Fibroblast of pulmonary artery (primary cell): ENCODE results near the gene SMIM41.
A peak's percentile ranks its signal among the peaks of the same experiment; 100 is the strongest.

ENCODE experiments used
- DNase-seq: peaks from one replicate; pipeline ENCODE4 v3.0.0-alpha.2; 2010; ENCODE audit warnings: low read depth
- H3K4me3 ChIP-seq: replicated peaks from 2 replicates; pipeline ENCODE4 v1.5.1; 2011; ENCODE audit warnings: low read depth, mild to moderate bottlenecking, control low read depth, low read length, moderate library complexity
- TF ChIP-seq, protein P1 (sequence below): IDR thresholded peaks from 2 replicates; pipeline ENCODE4 v1.5.1; 2011; ENCODE audit warnings: mild to moderate bottlenecking, control low read depth, low read length, inconsistent platforms; ENCODE audit errors: missing control alignments

Gene SMIM41

GRCh38 chr12:52059582-52060497 is 19.7 kb upstream of the SMIM41 start:
- DNase-seq = peak; percentile 77
- no peak overlapping the region for H3K4me3 ChIP-seq
- TF ChIP-seq, protein P1, sequence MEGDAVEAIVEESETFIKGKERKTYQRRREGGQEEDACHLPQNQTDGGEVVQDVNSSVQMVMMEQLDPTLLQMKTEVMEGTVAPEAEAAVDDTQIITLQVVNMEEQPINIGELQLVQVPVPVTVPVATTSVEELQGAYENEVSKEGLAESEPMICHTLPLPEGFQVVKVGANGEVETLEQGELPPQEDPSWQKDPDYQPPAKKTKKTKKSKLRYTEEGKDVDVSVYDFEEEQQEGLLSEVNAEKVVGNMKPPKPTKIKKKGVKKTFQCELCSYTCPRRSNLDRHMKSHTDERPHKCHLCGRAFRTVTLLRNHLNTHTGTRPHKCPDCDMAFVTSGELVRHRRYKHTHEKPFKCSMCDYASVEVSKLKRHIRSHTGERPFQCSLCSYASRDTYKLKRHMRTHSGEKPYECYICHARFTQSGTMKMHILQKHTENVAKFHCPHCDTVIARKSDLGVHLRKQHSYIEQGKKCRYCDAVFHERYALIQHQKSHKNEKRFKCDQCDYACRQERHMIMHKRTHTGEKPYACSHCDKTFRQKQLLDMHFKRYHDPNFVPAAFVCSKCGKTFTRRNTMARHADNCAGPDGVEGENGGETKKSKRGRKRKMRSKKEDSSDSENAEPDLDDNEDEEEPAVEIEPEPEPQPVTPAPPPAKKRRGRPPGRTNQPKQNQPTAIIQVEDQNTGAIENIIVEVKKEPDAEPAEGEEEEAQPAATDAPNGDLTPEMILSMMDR = no peak

DNA sequence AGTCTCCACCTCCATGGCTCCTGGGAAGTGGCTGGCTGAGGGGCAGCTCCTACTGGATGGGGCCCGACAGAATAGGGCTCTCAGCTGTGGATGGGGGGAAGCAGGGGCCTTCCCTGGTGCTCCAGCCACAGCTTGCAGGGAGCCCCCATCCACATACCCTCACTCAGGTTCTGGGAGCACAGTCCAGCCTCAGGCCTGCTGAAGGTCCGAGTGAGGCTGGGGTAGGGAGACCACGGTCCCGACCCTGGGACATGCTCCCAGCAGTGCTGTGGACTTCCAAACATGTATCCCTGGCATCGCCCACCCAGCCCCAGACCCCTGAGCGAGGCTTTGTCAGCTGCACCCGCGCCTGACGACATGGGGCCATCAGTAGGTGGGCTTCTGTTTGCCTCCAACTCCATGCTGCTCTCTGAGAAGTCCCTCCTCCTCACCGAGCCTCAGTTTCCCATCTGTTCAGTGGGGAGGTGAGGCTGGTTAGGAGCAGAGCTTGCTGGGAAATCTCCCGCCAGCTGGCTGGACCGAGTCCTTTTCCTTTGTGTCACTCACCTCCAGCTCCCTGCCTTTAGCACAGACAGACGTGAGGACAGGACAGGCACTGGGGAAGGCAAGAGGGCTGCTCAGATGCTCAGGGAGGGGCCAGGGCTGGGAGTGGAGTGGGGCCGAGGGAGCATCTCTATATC is 18.9 kb upstream of the SMIM41 start:
- TF ChIP-seq, protein P1 = no peak
- DNase-seq = peak; percentile 62

DNA sequence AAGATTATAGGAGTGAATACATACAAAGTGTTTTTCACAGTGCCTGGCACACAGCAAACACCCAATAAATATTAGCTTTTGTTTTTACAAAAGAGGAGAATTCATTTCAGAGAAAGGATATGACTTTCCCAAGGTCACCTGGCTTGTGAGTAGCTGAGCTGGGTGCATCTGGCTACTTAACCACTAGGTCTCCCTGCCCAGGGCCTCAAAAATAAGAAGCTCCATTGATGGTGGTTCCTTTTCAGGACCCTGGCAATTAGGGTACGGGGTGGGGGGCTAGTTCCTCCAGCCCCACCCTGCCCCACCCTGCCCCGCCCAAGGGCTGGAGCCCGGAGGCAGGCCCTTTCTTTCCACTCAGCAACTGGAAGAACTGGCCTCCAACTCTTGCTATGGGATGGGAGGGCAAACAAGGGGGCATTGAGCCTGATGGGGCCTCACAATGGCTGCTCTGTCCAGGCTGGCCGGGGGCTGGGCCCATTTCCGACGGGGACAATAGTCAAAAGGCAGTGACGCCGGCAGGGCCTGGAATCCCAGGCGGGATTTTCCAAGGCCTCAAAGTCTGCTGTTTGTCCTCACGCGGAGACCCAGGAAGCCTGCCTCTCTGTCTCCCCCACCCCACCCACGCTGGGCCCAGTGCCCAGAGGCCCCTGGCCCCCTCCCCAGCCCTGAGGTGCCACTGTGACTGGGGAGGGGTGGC is 17.9 kb upstream of the SMIM41 start:
- no peak overlapping the region for H3K4me3 ChIP-seq
- no peak for DNase-seq
- TF ChIP-seq, protein P1 = no peak

More for the DNA sequence above, 18.9 kb upstream of the SMIM41 start:
- H3K4me3 ChIP-seq = no peak overlapping the region

GRCh38 chr12:52062167-52063081 is 17.1 kb upstream of the SMIM41 start:
- H3K4me3 ChIP-seq = no peak overlapping the region
- TF ChIP-seq, protein P1 = no peak
- no peak for DNase-seq

- DNase-seq = no peak
- TF ChIP-seq, protein P1 = no peak
- H3K4me3 ChIP-seq = no peak overlapping the region
Observed at GRCh38 chr12:52063082-52063924, 16.2 kb upstream of the SMIM41 start.
